GM23338 (cell line): ENCODE measurements around the gene PDE4D. TPM values are rescaled to one million over a fixed set of nuclear protein-coding genes. Genes with fewer than 3 reads are reported as not detected.
"Not testable (repeated sequence)": the region's sequence is repeated elsewhere in the genome, so short reads cannot be mapped to it uniquely, and the experiment has no call there.

Source experiments
- ATAC-seq: fragments of 200-7000 bp; cut with Tn5 transposase; 3 replicates; pipeline ENCODE4 v1.9.1; 2020
- DNase-seq: peaks from one replicate; pipeline ENCODE4 v3.0.0-alpha.2; 2015; ENCODE audit warnings: low spot score
- H2AFZ ChIP-seq: fragments of 200-600 bp; sonication (generic); 2 replicates; pipeline ENCODE4 v1.8.0; 2016; ENCODE audit warnings: antibody characterized with exemption, mild to moderate bottlenecking, moderate library complexity
- H3F3A ChIP-seq: fragments of 200-600 bp; sonication (generic); replicated peaks from 2 replicates; pipeline ENCODE4 v1.8.0; 2017; ENCODE audit warnings: antibody characterized with exemption, mixed run types, low read depth
- H3K27ac ChIP-seq: fragments of 200-600 bp; sonication (generic); 2 replicates; pipeline ENCODE4 v1.6.1; 2016; ENCODE audit warnings: low read depth
- H3K27me3 ChIP-seq: fragments of 200-600 bp; sonication (generic); 2 replicates; pipeline ENCODE4 v1.8.0; 2016; ENCODE audit warnings: mild to moderate bottlenecking, mixed run types, moderate library complexity; ENCODE audit not compliant: insufficient read depth
- H3K36me3 ChIP-seq: fragments of 200-600 bp; sonication (generic); 2 replicates; pipeline ENCODE4 v1.8.0; 2016; ENCODE audit warnings: mild to moderate bottlenecking; ENCODE audit not compliant: insufficient read depth
- H3K4me1 ChIP-seq: fragments of 200-600 bp; sonication (generic); 2 replicates; pipeline ENCODE4 v1.8.0; 2016; ENCODE audit warnings: mild to moderate bottlenecking, moderate library complexity; ENCODE audit not compliant: insufficient read depth
- H3K4me2 ChIP-seq: fragments of 200-600 bp; sonication (generic); 2 replicates; pipeline ENCODE4 v1.7.1; 2017; ENCODE audit warnings: mixed run types
- H3K4me3 ChIP-seq: fragments of 200-600 bp; sonication (generic); 2 replicates; pipeline ENCODE4 v1.6.1; 2016; ENCODE audit warnings: mixed run types
- H3K79me2 ChIP-seq: fragments of 200-600 bp; sonication (generic); replicated peaks from 2 replicates; pipeline ENCODE4 v1.8.0; 2017; ENCODE audit warnings: mild to moderate bottlenecking; ENCODE audit not compliant: insufficient read depth
- H3K9me2 ChIP-seq: fragments of 200-600 bp; sonication (generic); 2 replicates; pipeline ENCODE4 v1.8.0; 2017; ENCODE audit not compliant: insufficient read depth
- H4K20me1 ChIP-seq: fragments of 200-600 bp; sonication (generic); replicated peaks from 2 replicates; pipeline ENCODE4 v1.8.0; 2017; ENCODE audit warnings: mild to moderate bottlenecking; ENCODE audit not compliant: insufficient read depth
- H3K27ac Mint-ChIP-seq: 2 replicates; pipeline ENCODE4 v1.8.0; 2020; ENCODE audit warnings: inconsistent platforms, mild to moderate bottlenecking, moderate library complexity, mixed read lengths
- H3K27me3 Mint-ChIP-seq: 3 replicates; pipeline ENCODE4 v1.8.0; 2022; ENCODE audit warnings: low read depth, mild to moderate bottlenecking, moderate library complexity, mixed read lengths, inconsistent platforms; ENCODE audit not compliant: insufficient read depth, poor library complexity
- H3K36me3 Mint-ChIP-seq: 3 replicates; pipeline ENCODE4 v1.8.0; 2021; ENCODE audit warnings: low read depth, mild to moderate bottlenecking, inconsistent platforms, moderate library complexity, mixed read lengths
- H3K4me1 Mint-ChIP-seq: 3 replicates; pipeline ENCODE4 v1.8.0; 2020; ENCODE audit warnings: mild to moderate bottlenecking, inconsistent platforms, mixed read lengths
- H3K4me3 Mint-ChIP-seq: 3 replicates; pipeline ENCODE4 v1.8.0; 2021; ENCODE audit warnings: moderate library complexity, mild to moderate bottlenecking, inconsistent platforms, mixed read lengths
- H3K9me3 Mint-ChIP-seq: 3 replicates; pipeline ENCODE4 v1.8.0; 2020; ENCODE audit warnings: moderate library complexity, mild to moderate bottlenecking, inconsistent platforms, mixed read lengths
- CREB1 ChIP-seq: fragments of 250-450 bp; sonication (Bioruptor Pico); IDR thresholded peaks from 2 replicates; pipeline ENCODE4 v1.5.0; 2020; ENCODE audit warnings: low read depth, mild to moderate bottlenecking, moderate library complexity
- CTCF ChIP-seq, 2 experiments: fragments of 200-600 bp in 1 of 2; sonication (generic) in 1 of 2; conservative IDR thresholded peaks; 2 replicates each; pipeline versions ENCODE4 v1.5.1 to v1.6.1; 2016 to 2017; ENCODE audit warnings: antibody characterized with exemption in 2 of 2, low read depth in 2 of 2, mild to moderate bottlenecking in 2 of 2, moderate library complexity in 1 of 2
- ETS1 ChIP-seq: IDR thresholded peaks from 2 replicates; pipeline ENCODE4 v1.6.1; 2016; ENCODE audit warnings: antibody characterized with exemption
- EZH2 ChIP-seq: fragments of 200-600 bp; sonication (generic); IDR thresholded peaks from one replicate; pipeline ENCODE4 v1.8.0; 2017; ENCODE audit warnings: antibody characterized with exemption, mild to moderate bottlenecking, low read depth; ENCODE audit not compliant: unreplicated experiment
- NANOG ChIP-seq: IDR thresholded peaks from 2 replicates; pipeline ENCODE4 v1.6.1; 2016; ENCODE audit warnings: antibody characterized with exemption, borderline replicate concordance
- POLR2AphosphoS5 ChIP-seq: IDR thresholded peaks from 2 replicates; pipeline ENCODE4 v1.6.1; 2016; ENCODE audit warnings: antibody characterized with exemption, low read depth
- REST ChIP-seq: IDR thresholded peaks from one replicate; pipeline ENCODE4 v1.6.1; 2018; ENCODE audit warnings: antibody characterized with exemption; ENCODE audit not compliant: unreplicated experiment
- STAT1 ChIP-seq: IDR thresholded peaks from one replicate; pipeline ENCODE4 v1.6.1; 2016; ENCODE audit warnings: antibody characterized with exemption; ENCODE audit not compliant: unreplicated experiment
- ZNF114 ChIP-seq: fragments of 250-450 bp; sonication (Bioruptor Pico); IDR thresholded peaks from 2 replicates; pipeline ENCODE4 v1.5.0; 2020; ENCODE audit warnings: mild to moderate bottlenecking, moderate library complexity
- ZNF331 ChIP-seq: fragments of 250-450 bp; sonication (Bioruptor Pico); IDR thresholded peaks from 2 replicates; pipeline ENCODE4 v1.5.0; 2020; ENCODE audit warnings: low read depth, mild to moderate bottlenecking, moderate library complexity
- polyA plus RNA-seq: library from polyadenylated mRNA; unstranded; fragments of >200 nt; fragmentation: Nextera tagmentation; extraction: Ambion mirVana; gene quantifications from 2 replicates; pipeline ENCODE4 v1.2.1, GENCODE V29; 2016
- total RNA-seq: library from RNA; depleted of rRNA; stranded (reverse); fragments of >200 nt; shearing (Covaris generic); gene quantifications from 2 replicates; pipeline ENCODE4 v1.2.3, GENCODE V29; 2014

Gene PDE4D
- total and polyA plus RNA-seq, 2 experiments from 2014 or later = 2.1 to 4.7 TPM

GRCh38 chr5:58998544-58998943 is 895.0 kb downstream of the PDE4D start:
- Mint-ChIP-seq H3K27me3 (peaks cover 3% of the 10 kb centered on the region), H3K9me3 (no peaks in the 10 kb centered on the region), H3K27ac (peak overlapping the region; percentile 62; the same call in 1 of the 2 replicates), H3K4me1 (peaks cover 41% of the 10 kb centered on the region), H3K36me3 (peaks cover 4% of the 10 kb centered on the region; the same call in 1 of the 3 replicates), H3K4me3 (no peak overlapping the region)
- Histone ChIP-seq H3K4me1 (peaks cover 26% of the 10 kb centered on the region), H3K36me3 (no peaks in the 10 kb centered on the region), H3K4me2 (no peak overlapping the region), H3K27ac (no peak overlapping the region), H3F3A (no peaks in the 10 kb centered on the region), H3K27me3 (no peaks in the 10 kb centered on the region), H3K79me2 (no peaks in the 10 kb centered on the region), H2AFZ (no peak overlapping the region), H3K4me3 (no peak overlapping the region), H3K9me2 (no peaks in the 10 kb centered on the region), H4K20me1 (no peaks in the 10 kb centered on the region)
- ATAC-seq (no peak), DNase-seq (no peak)
- TF ChIP-seq REST = no peak
- TF ChIP-seq ZNF331 (CRISPR knock-in tag) = no peak
- no peak for TF ChIP-seq ZNF114 (CRISPR knock-in tag)
- no peak for TF ChIP-seq ETS1
- no peak for TF ChIP-seq CREB1 (CRISPR knock-in tag)
- TF ChIP-seq POLR2AphosphoS5 = no peak
- no peak for TF ChIP-seq EZH2
- no peak for TF ChIP-seq STAT1
- TF ChIP-seq CTCF (conservative IDR thresholded peaks at IDR 0.05; ENCODE audit: low read depth in 2 of 2) = no peak
- TF ChIP-seq NANOG = no peak

GRCh38 chr5:58995779-58996178 is 897.7 kb downstream of the PDE4D start:
- H3K27me3 ChIP-seq, ATAC-seq, H3K79me2 ChIP-seq, H3K4me2 ChIP-seq, H3F3A ChIP-seq, H3K27ac Mint-ChIP-seq, H3K9me3 Mint-ChIP-seq, H3K36me3 ChIP-seq, H2AFZ ChIP-seq, H3K9me2 ChIP-seq, H3K27me3 Mint-ChIP-seq, H3K36me3 Mint-ChIP-seq, H4K20me1 ChIP-seq, H3K27ac ChIP-seq, H3K4me3 Mint-ChIP-seq, H3K4me3 ChIP-seq, DNase-seq: not testable (repeated sequence)
- H3K4me1 ChIP-seq = peaks cover 24% of the 10 kb centered on the region
- H3K4me1 Mint-ChIP-seq = peaks cover 26% of the 10 kb centered on the region
